22Rv1 (cell line): ENCODE results near the gene GABBR2.

Experiments used
- CTCF ChIP-seq: fragments of 450-650 bp; IDR thresholded peaks from 2 replicates; pipeline ENCODE4 v1.5.1; 2017; ENCODE audit warnings: mild to moderate bottlenecking
- ZFX ChIP-seq: fragments of 450-650 bp; IDR thresholded peaks from 2 replicates; pipeline ENCODE4 v1.6.1; 2017; ENCODE audit warnings: antibody characterized with exemption, borderline replicate concordance

- no peak for TF ChIP-seq CTCF
- no peak for TF ChIP-seq ZFX
These were observed 125.3 kb downstream of the GABBR2 start for GRCh38 chr9:98583417-98583816.
